ENCODE measurements around the gene SF3A2.

GRCh38 chr19:2291185-2291751, 54.6 kb downstream of the SF3A2 start:
- TF ChIP-seq CTCF (IDR thresholded peaks at IDR 0.05 in 8 of 11, conservative IDR thresholded peaks at IDR 0.05 in 3 of 11) (no peak), POLR2AphosphoS5 (IDR thresholded peaks at IDR 0.05) (no peak), POLR2A (IDR thresholded peaks at IDR 0.05) (no peak)
